Skeletal muscle satellite cell (primary cell): ENCODE data around the gene TRIML2. TPM values are rescaled to one million over a fixed set of nuclear protein-coding genes. Genes with fewer than 3 reads are reported as not detected.

Source experiments
- H3K27me3 ChIP-seq: 2 replicates; pipeline ENCODE4 v1.7.0; 2013; ENCODE audit warnings: low read length; ENCODE audit not compliant: control insufficient read depth, insufficient read depth
- H3K36me3 ChIP-seq: 2 replicates; pipeline ENCODE4 v1.7.0; 2013; ENCODE audit warnings: mild to moderate bottlenecking, control low read depth, low read length; ENCODE audit not compliant: insufficient read depth
- H3K4me1 ChIP-seq: 2 replicates; pipeline ENCODE4 v1.7.0; 2013; ENCODE audit warnings: low read length; ENCODE audit not compliant: control insufficient read depth, insufficient read depth
- H3K4me2 ChIP-seq: 2 replicates; pipeline ENCODE4 v1.7.0; 2013; ENCODE audit warnings: mild to moderate bottlenecking, low read length
- H3K4me3 ChIP-seq: 2 replicates; pipeline ENCODE4 v1.7.0; 2013; ENCODE audit warnings: low read length
- H3K9ac ChIP-seq: 2 replicates; pipeline ENCODE4 v1.7.0; 2013; ENCODE audit warnings: mild to moderate bottlenecking, low read depth, low read length, moderate library complexity
- H3K9me3 ChIP-seq: replicated peaks from 2 replicates; pipeline ENCODE4 v1.7.0; 2013; ENCODE audit warnings: mild to moderate bottlenecking, control low read depth, low read length
- total RNA-seq: library from RNA; depleted of rRNA; stranded (reverse); fragments of >200 nt; gene quantifications from 2 replicates; pipeline ENCODE4 v1.2.3, GENCODE V29; 2012; rRNA removed

Gene TRIML2, protein sequence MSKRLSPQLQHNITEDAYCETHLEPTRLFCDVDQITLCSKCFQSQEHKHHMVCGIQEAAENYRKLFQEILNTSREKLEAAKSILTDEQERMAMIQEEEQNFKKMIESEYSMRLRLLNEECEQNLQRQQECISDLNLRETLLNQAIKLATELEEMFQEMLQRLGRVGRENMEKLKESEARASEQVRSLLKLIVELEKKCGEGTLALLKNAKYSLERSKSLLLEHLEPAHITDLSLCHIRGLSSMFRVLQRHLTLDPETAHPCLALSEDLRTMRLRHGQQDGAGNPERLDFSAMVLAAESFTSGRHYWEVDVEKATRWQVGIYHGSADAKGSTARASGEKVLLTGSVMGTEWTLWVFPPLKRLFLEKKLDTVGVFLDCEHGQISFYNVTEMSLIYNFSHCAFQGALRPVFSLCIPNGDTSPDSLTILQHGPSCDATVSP
- not detected in 2 replicates for total RNA-seq

DNA sequence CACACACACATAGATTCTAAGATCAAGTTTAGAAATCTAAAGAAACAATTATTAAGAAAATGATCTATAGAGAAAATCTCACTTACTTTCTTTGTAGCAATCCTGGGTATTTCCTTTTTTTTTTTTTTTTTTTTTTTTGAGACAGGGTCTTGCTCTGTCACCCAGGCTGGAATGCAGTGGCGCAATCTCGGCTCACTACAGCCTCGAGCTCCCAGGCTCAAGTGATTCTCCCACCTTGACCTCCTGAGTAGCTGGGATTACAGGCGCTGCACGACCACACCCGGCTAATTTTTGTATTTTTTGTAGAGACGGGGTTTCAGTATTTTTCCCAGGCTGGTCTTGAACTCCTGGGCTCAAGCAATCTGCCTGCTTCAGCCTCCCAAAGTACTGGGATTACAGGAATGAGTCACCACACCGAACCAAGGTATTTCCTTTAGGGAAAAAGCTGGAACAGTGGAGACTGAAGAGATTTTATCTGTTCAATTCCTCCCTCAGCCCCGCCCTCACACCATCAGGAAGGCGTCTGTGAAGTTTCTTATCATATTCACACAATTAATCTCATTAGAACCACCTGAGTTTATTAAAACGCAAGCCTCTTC lies at the start of gene TRIML2:
Gene TRIML2, minus strand, starts transcription at position 447 of the 599 bp plus-strand sequence. CDS start 4,235 bp downstream, outside the sequence.
- H3K4me3 ChIP-seq = no peak within 1 kb of the TSS
- no peaks in the 10 kb centered on the region for H3K36me3 ChIP-seq
- H3K4me1 ChIP-seq = no peaks in the 10 kb centered on the region
- no peaks in the 10 kb centered on the region for H3K27me3 ChIP-seq
- no peak within 1 kb of the TSS for H3K9ac ChIP-seq
- peaks cover 4% of the 10 kb centered on the region for H3K9me3 ChIP-seq
- no peak within 1 kb of the TSS for H3K4me2 ChIP-seq

DNA sequence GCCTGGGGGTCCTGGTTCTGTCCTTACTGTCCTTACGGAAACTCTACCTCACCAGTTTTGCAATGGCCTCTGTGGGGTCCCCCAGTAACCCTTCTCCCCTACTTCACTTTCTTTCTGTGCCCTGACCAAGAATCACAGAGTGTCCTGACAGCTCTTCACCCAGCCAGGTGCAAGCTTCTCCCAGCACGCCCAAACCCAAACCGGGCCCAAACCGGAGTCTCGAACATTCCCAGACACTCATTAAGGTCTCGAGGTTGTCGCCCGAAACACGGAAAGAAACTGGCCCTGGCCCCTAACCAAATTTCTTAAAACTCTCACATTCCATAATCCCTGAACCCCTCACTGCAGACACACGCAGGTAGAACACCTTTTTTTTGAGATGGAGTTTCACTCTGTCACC lies 48.9 kb upstream of the TRIML2 start:
- H3K9ac ChIP-seq = no peak overlapping the region
- peaks cover 3% of the 10 kb centered on the region for H3K9me3 ChIP-seq
- no peak overlapping the region for H3K4me3 ChIP-seq
- no peaks in the 10 kb centered on the region for H3K27me3 ChIP-seq
- no peaks in the 10 kb centered on the region for H3K36me3 ChIP-seq
- no peaks in the 10 kb centered on the region for H3K4me1 ChIP-seq
- no peak overlapping the region for H3K4me2 ChIP-seq

DNA sequence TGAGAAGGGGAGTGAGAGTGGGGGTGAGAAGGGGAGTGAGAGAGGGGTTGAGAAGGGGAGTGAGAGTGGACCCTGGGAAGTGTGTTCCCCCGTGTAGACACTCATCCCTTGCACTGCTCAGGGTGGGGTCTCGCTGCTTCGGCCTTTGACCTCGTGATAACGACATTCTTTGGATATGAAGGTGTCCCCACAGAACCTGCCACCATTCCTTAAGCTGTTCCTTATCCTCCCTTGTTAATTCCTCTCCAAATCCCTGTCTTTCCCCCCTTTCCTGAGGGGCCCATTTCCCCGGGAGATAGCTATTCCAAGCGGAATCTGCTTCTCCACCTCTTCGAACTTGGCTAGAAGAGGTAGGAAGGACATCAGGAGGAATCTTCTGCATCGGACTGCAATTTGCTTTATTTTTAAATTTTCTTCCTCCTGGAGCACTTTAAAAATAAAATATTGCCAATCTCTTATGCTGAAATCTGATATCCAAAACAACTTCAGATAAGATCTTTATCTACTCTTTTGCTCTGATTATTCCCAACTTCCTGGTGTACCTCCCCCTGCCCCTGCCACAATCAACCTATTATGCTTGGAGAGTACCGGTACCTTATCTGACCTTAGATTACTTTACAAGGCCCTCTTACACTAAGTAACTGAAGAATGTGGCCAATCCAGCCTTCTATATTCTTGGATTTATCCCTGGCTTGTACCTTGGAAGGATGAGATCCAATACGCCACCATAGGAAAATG lies 45.4 kb upstream of the TRIML2 start:
- H3K27me3 ChIP-seq = no peaks in the 10 kb centered on the region
- H3K4me1 ChIP-seq = no peaks in the 10 kb centered on the region
- no peaks in the 10 kb centered on the region for H3K36me3 ChIP-seq
- H3K4me2 ChIP-seq = no peak overlapping the region
- peaks cover 3% of the 10 kb centered on the region for H3K9me3 ChIP-seq
- no peak overlapping the region for H3K9ac ChIP-seq
- no peak overlapping the region for H3K4me3 ChIP-seq

DNA sequence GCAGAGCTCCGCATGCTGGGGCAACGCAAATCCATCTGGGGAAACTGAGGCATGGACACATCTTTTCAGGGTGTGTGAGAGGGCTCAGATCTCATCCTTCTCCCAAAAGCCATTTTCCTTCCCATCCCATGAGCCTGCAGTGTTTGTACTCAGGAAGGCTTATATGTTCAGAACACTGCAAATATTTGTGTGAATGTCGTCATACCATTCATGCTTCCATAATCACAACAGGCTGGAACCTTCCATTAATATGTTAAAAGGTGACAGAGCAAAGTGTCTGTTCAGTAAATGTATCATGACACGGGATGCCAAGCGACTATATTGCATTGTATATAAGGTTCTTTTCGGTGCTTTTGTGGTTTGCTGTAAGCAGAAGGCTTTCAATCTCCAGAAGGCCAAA lies 38.4 kb upstream of the TRIML2 start:
- Histone ChIP-seq H3K4me1 (no peaks in the 10 kb centered on the region), H3K4me3 (no peak overlapping the region), H3K36me3 (no peaks in the 10 kb centered on the region), H3K9me3 (peaks cover 6% of the 10 kb centered on the region), H3K27me3 (no peaks in the 10 kb centered on the region), H3K9ac (no peak overlapping the region), H3K4me2 (no peak overlapping the region)

DNA sequence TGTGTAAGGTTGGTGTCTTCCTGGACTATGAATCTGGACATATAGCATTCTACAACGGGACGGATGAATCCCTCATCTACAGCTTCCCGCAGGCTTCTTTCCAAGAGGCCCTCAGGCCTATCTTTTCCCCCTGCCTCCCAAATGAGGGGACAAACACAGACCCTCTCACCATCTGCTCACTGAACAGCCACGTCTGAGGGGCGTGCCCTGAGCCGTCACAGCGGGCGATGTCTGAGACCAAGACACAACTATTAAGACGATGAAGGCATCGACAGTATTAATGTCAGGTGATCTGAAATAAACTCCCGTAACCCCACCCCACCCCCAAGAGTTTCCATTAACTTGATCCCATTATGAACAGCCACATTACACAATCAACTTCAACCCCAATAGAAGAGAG lies 37.8 kb upstream of the TRIML2 start:
- no peaks in the 10 kb centered on the region for H3K4me1 ChIP-seq
- no peak overlapping the region for H3K9ac ChIP-seq
- no peak overlapping the region for H3K4me2 ChIP-seq
- H3K4me3 ChIP-seq = no peak overlapping the region
- H3K9me3 ChIP-seq = peaks cover 6% of the 10 kb centered on the region
- no peaks in the 10 kb centered on the region for H3K36me3 ChIP-seq
- H3K27me3 ChIP-seq = no peaks in the 10 kb centered on the region

DNA sequence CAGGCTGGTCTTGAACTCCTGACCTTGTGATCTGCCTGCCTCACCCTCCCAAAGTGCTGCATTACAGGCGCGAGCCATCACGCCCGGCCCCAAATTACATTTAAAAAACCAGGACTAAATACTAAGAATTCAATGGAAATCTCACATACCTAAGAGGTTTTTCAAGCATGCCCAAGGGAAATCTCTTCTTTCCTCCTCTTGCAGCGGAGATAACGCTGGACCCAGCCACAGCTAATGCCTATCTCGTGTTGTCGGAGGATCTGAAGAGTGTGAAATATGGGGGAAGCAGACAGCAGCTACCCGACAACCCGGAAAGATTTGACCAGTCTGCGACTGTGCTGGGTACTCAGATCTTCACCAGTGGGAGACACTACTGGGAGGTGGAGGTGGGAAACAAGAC lies 37.2 kb upstream of the TRIML2 start:
- H3K9me3 ChIP-seq = peaks cover 6% of the 10 kb centered on the region
- no peaks in the 10 kb centered on the region for H3K4me1 ChIP-seq

DNA sequence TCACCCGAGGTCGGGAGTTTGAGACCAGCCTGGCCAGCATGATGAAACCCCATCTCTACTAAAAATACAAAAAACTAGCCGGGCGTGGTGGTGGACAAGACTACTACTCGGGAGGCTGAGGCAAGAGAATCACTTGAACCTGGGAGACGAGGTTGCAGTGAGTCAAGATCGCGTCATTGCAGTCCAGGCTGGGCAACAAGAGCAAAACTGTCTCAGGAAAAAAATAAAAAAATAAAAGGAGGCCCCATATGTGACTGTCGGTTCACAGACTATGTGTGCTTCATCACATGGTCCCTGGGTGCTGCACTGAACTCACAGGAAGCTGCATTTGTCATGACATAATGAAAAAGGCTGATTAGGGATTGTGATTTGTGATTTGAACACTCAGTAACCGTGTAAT lies 36.2 kb upstream of the TRIML2 start:
- Histone ChIP-seq H3K4me3 (no peak overlapping the region), H3K4me2 (no peak overlapping the region), H3K4me1 (no peaks in the 10 kb centered on the region), H3K9ac (no peak overlapping the region), H3K36me3 (no peaks in the 10 kb centered on the region), H3K9me3 (peaks cover 6% of the 10 kb centered on the region), H3K27me3 (no peaks in the 10 kb centered on the region)

More for the DNA sequence above, 37.2 kb upstream of the TRIML2 start:
- Histone ChIP-seq H3K27me3 (no peaks in the 10 kb centered on the region), H3K4me3 (no peak overlapping the region), H3K36me3 (no peaks in the 10 kb centered on the region), H3K9ac (no peak overlapping the region), H3K4me2 (no peak overlapping the region)

DNA sequence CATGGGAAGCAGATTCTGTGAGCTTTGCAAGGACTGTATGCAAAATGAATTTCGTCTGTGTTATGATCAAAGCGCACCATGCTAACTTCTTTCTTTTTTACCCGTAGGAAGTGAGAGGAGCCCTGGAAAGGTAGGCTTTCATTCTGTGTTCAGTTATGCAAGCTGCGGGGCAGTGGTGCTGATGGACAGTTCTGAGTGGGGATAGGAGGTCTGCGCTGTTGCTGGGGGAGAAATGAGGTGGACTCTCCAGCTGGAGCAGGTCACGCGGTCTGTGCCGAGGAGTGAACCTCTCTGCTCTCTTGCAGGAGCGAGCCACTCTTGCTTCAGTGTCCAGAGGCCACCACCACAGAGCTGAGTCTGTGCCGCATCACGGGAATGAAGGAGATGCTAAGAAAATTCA lies 34.3 kb upstream of the TRIML2 start:
- Histone ChIP-seq H3K4me3 (no peak overlapping the region), H3K9ac (no peak overlapping the region), H3K9me3 (peaks cover 10% of the 10 kb centered on the region), H3K36me3 (no peaks in the 10 kb centered on the region), H3K4me2 (no peak overlapping the region), H3K4me1 (no peaks in the 10 kb centered on the region), H3K27me3 (no peaks in the 10 kb centered on the region)

DNA sequence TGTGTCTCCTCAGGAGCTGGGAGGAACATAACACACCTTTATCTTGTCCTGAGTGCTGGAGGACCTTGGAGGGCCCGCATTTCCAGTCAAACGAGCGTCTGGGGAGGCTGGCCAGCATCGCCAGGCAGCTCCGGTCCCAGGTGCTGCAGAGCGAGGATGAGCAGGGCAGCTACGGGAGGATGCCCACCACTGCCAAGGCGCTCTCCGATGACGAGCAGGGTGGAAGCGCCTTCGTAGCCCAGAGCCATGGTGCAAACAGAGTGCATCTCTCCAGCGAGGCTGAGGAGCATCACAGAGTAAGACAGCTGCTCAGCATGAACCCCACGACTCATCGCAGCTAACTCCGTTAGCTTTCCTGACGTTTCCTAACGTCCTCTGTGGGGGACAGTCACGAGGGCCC lies 30.3 kb upstream of the TRIML2 start:
- no peaks in the 10 kb centered on the region for H3K4me1 ChIP-seq
- H3K4me2 ChIP-seq = no peak overlapping the region
- no peak overlapping the region for H3K4me3 ChIP-seq
- no peaks in the 10 kb centered on the region for H3K36me3 ChIP-seq
- H3K27me3 ChIP-seq = no peaks in the 10 kb centered on the region
- peaks cover 3% of the 10 kb centered on the region for H3K9me3 ChIP-seq
- H3K9ac ChIP-seq = no peak overlapping the region

DNA sequence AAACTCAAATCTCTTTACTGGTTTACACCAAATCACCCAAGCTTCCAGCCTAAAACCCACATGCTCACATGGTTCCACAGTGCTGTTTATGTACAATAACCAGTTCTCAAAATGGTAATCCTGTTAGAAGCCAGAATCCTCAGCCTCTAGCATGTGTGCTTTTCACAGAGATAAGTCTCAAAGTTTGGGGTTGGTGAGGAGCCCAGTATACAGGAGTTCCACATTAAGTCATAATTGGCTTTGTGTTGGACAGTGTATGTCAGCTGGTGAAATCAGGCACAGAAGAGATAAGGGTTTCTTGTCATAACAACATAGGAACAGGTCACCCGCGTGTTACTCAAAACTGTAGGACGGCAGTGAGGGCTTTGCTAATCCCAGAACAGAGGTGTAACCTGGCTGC lies 29.7 kb upstream of the TRIML2 start, which contains the start of gene TRIML1:
Gene TRIML1, plus strand, starts transcription at position 301 of the 400 bp plus-strand sequence. CDS start 118 bp downstream, outside the sequence.
- no peak within 1 kb of the TSS for H3K9ac ChIP-seq
- no peaks in the 10 kb centered on the region for H3K27me3 ChIP-seq
- H3K4me2 ChIP-seq = no peak within 1 kb of the TSS
- H3K36me3 ChIP-seq = no peaks in the 10 kb centered on the region
- H3K4me3 ChIP-seq = no peak within 1 kb of the TSS
- H3K4me1 ChIP-seq = no peaks in the 10 kb centered on the region
- peaks cover 3% of the 10 kb centered on the region for H3K9me3 ChIP-seq

DNA sequence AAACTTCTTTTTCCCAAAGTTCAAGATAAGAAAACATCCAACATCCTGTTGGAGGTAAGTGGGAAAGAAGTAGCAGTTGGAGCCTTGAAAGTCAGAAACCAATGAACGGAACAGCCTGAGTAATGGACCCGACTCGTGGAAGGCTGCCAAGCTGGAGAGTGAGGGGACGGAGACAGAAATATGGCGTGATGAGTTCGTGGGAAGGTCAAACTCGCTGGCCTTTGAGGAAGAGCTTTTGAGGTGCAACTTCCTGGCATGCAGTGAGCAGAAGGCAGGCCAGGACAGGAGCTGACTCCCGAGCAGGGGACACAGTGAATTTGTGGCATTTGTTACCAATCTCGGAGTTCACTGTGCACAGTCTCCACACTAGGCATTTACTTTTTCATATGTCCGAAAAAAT lies 28.8 kb upstream of the TRIML2 start:
- Histone ChIP-seq H3K27me3 (no peaks in the 10 kb centered on the region), H3K9me3 (peaks cover 3% of the 10 kb centered on the region), H3K4me1 (no peaks in the 10 kb centered on the region), H3K36me3 (no peaks in the 10 kb centered on the region), H3K9ac (no peak overlapping the region), H3K4me2 (no peak overlapping the region), H3K4me3 (no peak overlapping the region)
